GM18517 (cell line): ENCODE results near the gene CDYL.
"Not testable (repeated sequence)": the region's sequence is repeated elsewhere in the genome, so short reads cannot be mapped to it uniquely, and the experiment has no call there.

ENCODE experiments used
- ATAC-seq: cut with Tn5 transposase; IDR thresholded peaks from one replicate; pipeline ENCODE4 v1.9.1; 2021; ENCODE audit warnings: mild to moderate bottlenecking, moderate library complexity; ENCODE audit not compliant: unreplicated experiment

The CDYL gene

GRCh38 chr6:4979426-4979825 lies 203.2 kb downstream of the CDYL start:
- no peak for ATAC-seq

GRCh38 chr6:4981761-4982160 lies 205.6 kb downstream of the CDYL start:
- ATAC-seq: no peak

GRCh38 chr6:4983322-4983721 lies 207.1 kb downstream of the CDYL start:
- ATAC-seq: no peak

GRCh38 chr6:4986999-4987398 lies 210.8 kb downstream of the CDYL start:
- no peak for ATAC-seq

GRCh38 chr6:4987432-4987831 lies 211.2 kb downstream of the CDYL start:
- no peak for ATAC-seq

- ATAC-seq: no peak
Measured at GRCh38 chr6:4994741-4995140, 218.5 kb downstream of the CDYL start.

- ATAC-seq: no peak
Measured at GRCh38 chr6:4997862-4998261, 221.7 kb downstream of the CDYL start.

- no peak for ATAC-seq
Measured at GRCh38 chr6:4999586-4999985, 223.4 kb downstream of the CDYL start.

- ATAC-seq: peak; percentile 96
Measured at GRCh38 chr6:5003604-5004372, 227.6 kb downstream of the CDYL start, which contains the start of gene RPP40. TSS of gene RPP40 (minus strand) at chr6:5004037. CDS start at chr6:5004002, 35 bp downstream.

- no peak for ATAC-seq
Measured at GRCh38 chr6:5004373-5005037, 228.3 kb downstream of the CDYL start.

- ATAC-seq: not testable (repeated sequence)
Measured at GRCh38 chr6:5005038-5005433, 228.8 kb downstream of the CDYL start.
